ENCODE measurements around the gene EXOC3. TPM values are rescaled to one million over a fixed set of nuclear protein-coding genes. Genes with fewer than 3 reads are reported as not detected.
A peak's percentile ranks its signal among the peaks of the same experiment; 100 is the strongest.

The EXOC3 gene
- total RNA-seq, 1 experiment from 2014 or later = 31.3 TPM

DNA sequence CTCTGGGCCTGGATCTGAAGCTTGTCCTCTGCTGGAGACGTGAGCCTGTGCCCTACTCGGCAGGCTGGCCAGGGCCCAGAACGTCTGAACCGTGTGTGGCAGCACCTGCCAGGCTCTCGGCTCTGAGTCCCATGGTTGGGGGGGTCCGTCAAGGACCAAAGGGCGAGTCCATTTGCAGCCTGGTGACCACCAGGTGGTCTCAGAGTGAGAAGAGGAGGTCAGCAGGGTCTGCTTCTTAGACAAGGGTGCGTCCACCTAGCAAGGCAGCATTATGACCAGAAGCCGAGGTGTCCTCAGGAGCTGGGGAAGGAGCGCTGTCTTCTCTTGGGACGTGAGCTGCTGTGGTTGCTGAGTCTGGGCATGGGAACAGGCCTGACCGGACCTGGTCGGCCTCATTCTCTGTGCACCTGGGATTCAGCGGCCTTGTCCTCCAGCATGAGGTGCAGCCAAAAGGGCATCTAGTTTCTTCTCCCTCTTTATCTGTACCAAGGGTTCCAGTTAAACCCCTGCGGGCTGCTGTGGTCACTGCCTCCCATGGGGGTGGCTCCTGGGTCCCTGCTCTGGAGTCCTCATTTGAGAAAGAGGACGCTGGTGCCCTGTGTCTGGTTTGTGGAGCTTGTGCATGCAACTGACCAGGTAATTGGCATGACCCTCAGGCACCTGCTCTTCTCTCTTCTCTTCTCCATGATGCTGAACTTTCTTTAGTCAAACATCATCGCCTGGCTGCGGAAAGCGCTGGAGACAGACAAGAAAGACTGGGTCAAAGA is 14.4 kb downstream of the EXOC3 start:
- Histone ChIP-seq H3K9me3 (ENCODE audit: low read length) (peaks cover under 1% of the 10 kb centered on the region; the same call in 1 of the 2 replicates), H3K27me3 (ENCODE audit: low read length) (no peaks in the 10 kb centered on the region), H2AFZ (ENCODE audit: low read length) (no peak overlapping the region), H4K20me1 (ENCODE audit: low read length) (no peaks in the 10 kb centered on the region), H3K4me2 (ENCODE audit: low read length) (no peak overlapping the region), H3K9me2 (replicated peaks; ENCODE audit: low read length) (no peaks in the 10 kb centered on the region), H3F3A (ENCODE audit: low read length, unreplicated experiment) (no peaks in the 10 kb centered on the region), H3K9ac (ENCODE audit: low read length) (no peak overlapping the region; the same call in 1 of the 2 replicates), H3K4me3 (ENCODE audit: low read length) (no peak overlapping the region), H3K27ac (ENCODE audit: low read length) (peak overlapping the region; percentile 90), H3K4me1 (ENCODE audit: insufficient read depth, low read length) (peaks cover 21% of the 10 kb centered on the region), H3K79me2 (ENCODE audit: low read length) (peaks cover 71% of the 10 kb centered on the region), H3K36me3 (ENCODE audit: low read depth, low read length) (peaks cover 62% of the 10 kb centered on the region)
- no peak for ATAC-seq
- BruUV-seq (replicated peaks) = no TSS peak
- POLR2A ChIA-PET (ENCODE audit: unreplicated experiment) = no interaction called here
- no peak for DNase-seq
- CTCF ChIA-PET = no interaction called here
- TF ChIP-seq EZH2phosphoT487 (IDR thresholded peaks at IDR 0.05; ENCODE audit: borderline replicate concordance, low read length) = no peak
- TF ChIP-seq EZH2 (IDR thresholded peaks at IDR 0.05; ENCODE audit: low read length, unreplicated experiment) = no peak
- no peak for TF ChIP-seq CTCF (conservative IDR thresholded peaks at IDR 0.05; ENCODE audit: low read depth, low read length)
- intact Hi-C loops (cut with micrococcal nuclease) = no loop called here

DNA sequence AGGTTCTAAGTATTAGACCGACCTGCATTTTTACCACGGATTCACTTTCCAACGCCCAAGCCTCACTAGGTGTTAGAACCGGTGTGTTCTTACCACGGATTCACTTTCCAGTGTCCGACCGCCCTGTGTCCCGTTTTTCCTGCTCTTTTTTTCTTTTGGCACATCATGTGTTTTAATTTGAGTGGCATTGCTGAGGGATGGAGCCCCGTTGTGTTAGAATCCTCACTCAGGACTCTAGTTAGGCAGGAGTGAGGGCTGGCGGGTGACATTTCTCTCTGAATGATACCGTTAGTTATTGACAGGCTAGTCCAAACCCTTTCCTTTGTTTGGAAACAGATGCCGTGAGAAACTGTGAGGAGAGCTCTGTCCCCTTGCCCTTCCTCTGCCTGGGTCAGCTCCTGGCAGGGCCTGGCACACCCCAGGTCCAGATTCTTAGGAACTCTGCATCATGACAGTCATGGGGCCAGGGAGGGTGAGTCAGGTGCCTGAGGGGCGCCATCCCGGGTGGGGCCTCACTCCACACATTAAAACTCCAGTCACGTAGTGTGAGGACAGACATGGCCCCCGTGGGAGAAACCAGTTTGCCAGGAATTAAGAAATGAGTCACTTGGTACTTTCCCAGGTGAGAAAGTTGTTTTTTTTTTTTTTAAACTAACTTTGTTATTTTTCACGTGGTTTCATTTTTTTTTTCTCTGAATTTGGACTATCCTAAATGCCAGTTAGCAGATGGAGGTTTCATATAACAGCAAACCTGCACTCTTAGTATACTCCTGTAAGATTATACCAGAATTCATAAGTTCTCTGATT is 15.8 kb downstream of the EXOC3 start:
- ATAC-seq = peak; percentile 95
- Histone ChIP-seq H3K27me3 (ENCODE audit: low read length) (no peaks in the 10 kb centered on the region), H3K9me2 (replicated peaks; ENCODE audit: low read length) (no peaks in the 10 kb centered on the region), H3K4me3 (ENCODE audit: low read length) (no peak overlapping the region), H3K79me2 (ENCODE audit: low read length) (peaks cover 61% of the 10 kb centered on the region), H3K4me2 (ENCODE audit: low read length) (peak overlapping the region; percentile 74), H3F3A (ENCODE audit: low read length, unreplicated experiment) (no peaks in the 10 kb centered on the region), H3K36me3 (ENCODE audit: low read depth, low read length) (peaks cover 51% of the 10 kb centered on the region), H4K20me1 (ENCODE audit: low read length) (no peaks in the 10 kb centered on the region), H2AFZ (ENCODE audit: low read length) (peak overlapping the region; percentile 24; the same call in 1 of the 2 replicates), H3K9me3 (ENCODE audit: low read length) (no peaks in the 10 kb centered on the region), H3K9ac (ENCODE audit: low read length) (peak overlapping the region; percentile 69), H3K4me1 (ENCODE audit: insufficient read depth, low read length) (peaks cover 21% of the 10 kb centered on the region), H3K27ac (ENCODE audit: low read length) (peak overlapping the region; percentile 90)
- DNase-seq = peak; percentile 90
- intact Hi-C loops (cut with micrococcal nuclease) = no loop called here
- ChIA-PET POLR2A (ENCODE audit: unreplicated experiment) (no interaction called here), CTCF (no interaction called here)
- TF ChIP-seq EZH2phosphoT487 (IDR thresholded peaks at IDR 0.05; ENCODE audit: borderline replicate concordance, low read length) = peak; percentile 97
- TF ChIP-seq CTCF (conservative IDR thresholded peaks at IDR 0.05; ENCODE audit: low read depth, low read length) = no peak
- no TSS peak for BruUV-seq (replicated peaks)
